DMS153 treated with DMSO at 0.1 percent for 48 hours (cell line): ENCODE results near the gene MBTD1.
"Not testable (repeated sequence)": the region's sequence is repeated elsewhere in the genome, so short reads cannot be mapped to it uniquely, and the experiment has no call there.

Source experiments
- DNase-seq: peaks from one replicate; lab custom pipeline; 2025; ENCODE audit not compliant: unreplicated experiment; lab: John Stamatoyannopoulos, UW

The MBTD1 gene

DNA sequence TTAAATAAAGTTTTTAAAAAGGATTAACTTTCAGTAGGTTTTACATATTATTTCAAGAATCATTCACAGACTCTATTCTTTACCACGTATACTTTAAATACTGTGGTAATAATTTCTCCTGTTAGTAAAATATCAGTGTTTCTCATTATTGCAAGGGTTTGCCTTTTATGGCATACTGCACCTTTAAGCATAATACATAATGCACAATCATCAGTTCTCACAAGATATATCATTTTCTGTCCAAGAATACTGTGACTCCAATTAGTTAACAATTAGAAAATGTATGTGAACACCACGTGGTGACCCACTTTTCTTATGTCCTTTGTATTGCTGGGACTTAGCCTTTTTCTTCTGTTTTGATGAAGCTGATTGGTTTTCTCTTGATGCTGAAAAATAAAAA is 68.0 kb downstream of the MBTD1 start:
- no peak for DNase-seq

DNA sequence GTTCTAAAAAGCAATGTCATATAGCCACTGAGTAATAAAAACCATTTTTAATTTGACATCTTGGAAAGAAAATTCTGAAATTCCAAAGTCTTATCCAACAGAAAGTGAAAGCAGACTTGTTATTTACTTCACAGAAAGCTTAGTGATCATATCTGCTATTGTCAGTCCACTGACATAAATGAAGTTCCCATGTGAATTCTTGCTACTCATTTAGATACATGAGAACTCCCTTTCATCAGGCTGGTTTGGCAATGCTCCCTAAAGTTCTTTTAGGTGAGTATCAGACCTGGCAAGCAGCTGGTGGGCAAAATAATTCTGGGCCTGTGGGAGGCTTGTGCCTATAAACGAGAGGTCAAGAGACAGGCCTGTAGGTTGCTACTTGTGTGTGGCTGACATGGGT is 70.2 kb downstream of the MBTD1 start:
- no peak for DNase-seq

GRCh38 chr17:51189162-51189561 is 70.7 kb downstream of the MBTD1 start:
- DNase-seq = no peak

DNA sequence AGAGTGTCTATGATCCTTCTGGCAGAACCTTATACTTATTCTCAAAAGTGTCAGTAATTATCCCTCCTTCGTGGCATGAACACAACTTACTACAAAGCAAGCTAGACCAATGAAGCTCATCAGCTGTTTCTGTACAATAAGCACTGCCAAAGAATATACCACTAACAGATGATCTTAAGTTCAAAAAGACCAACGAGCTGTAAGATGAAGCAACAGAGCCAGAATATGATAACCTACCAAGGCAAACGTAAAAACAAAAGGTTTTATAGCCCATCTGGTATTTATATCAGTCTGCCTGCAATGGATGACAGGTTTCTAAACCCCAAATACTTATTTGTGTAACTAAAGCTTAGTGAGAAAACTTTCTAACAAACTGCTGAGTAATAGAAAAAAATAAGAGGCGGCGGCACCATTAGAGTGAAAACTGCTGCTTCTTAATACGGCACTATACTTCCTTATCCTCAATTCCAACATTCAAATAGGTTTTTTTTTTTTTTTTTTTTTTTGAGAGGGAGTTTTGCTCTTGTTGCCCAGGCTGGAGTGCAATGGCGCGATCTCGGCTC is 71.5 kb downstream of the MBTD1 start:
- no peak for DNase-seq

DNA sequence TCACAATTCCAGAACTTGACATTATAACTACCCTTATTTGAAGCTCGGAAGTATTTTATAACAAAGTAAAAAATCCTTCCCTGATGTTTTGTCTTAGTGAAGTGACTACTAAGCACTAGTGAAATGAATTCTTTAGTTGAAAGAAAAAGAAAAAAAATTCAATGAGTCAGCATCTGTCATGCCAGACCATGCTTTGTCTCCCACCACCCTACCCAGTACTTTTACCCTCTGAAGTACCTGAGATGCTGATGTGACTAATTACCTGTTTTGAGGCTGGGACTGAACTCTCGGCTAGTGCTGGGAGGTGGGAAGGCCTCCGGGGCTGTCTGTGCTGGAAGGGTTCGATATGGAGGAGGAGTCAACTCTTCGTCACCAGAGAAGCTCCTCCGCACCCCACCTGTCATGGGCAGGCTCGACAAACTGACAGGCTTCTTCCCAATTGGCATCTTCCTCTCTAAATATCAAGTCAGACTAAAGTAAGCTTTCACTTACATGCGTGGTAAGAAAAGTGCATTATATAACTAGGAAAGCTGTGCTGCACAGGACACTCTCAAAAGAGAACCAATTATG is 74.0 kb downstream of the MBTD1 start:
- DNase-seq = no peak

DNA sequence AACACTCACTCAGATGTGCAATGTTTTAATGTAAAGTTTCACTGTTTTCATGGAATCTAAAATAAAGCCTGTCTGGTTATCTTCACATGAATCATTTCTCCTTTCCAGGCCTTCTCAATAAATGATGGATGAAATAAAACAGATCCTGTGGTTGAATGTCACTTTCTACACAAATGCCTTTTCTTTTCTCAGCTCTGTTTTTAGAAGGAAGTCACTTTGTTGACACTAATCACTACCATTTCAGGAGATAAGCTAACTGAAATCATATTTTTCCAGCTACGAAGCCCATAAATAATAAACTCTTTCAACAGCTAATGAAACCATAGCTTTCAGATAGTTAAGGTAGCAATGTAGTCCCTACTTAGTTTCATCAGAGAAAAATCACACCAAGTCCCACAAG is 75.7 kb downstream of the MBTD1 start:
- DNase-seq = no peak

- DNase-seq = no peak
Measured at GRCh38 chr17:51180486-51180885, 79.4 kb downstream of the MBTD1 start.

DNA sequence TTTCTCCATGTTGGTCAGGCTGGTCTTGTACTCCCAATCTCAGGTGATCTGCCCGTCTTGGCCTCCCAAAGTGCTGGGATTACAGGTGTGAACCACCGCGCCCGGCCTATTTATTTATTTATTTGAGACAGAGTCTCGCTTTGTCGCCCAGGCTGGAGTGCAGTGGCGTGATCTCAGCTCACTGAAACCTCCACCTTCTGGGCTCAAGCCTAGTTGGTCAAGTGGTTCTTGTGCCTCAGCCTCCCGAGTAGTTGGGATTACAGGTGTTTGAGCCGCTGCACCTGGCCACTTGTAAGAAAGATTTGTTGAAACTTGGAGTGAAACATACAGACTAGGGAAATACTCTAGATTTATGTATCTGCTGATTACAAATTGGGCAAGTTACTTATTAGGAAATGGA is 87.8 kb downstream of the MBTD1 start:
- DNase-seq = not testable (repeated sequence)

GRCh38 chr17:51170736-51171135 is 89.1 kb downstream of the MBTD1 start:
- DNase-seq = no peak

GRCh38 chr17:51169340-51169739 is 90.5 kb downstream of the MBTD1 start:
- no peak for DNase-seq

GRCh38 chr17:51166987-51167931 is 92.6 kb downstream of the MBTD1 start:
- DNase-seq = no peak

DNA sequence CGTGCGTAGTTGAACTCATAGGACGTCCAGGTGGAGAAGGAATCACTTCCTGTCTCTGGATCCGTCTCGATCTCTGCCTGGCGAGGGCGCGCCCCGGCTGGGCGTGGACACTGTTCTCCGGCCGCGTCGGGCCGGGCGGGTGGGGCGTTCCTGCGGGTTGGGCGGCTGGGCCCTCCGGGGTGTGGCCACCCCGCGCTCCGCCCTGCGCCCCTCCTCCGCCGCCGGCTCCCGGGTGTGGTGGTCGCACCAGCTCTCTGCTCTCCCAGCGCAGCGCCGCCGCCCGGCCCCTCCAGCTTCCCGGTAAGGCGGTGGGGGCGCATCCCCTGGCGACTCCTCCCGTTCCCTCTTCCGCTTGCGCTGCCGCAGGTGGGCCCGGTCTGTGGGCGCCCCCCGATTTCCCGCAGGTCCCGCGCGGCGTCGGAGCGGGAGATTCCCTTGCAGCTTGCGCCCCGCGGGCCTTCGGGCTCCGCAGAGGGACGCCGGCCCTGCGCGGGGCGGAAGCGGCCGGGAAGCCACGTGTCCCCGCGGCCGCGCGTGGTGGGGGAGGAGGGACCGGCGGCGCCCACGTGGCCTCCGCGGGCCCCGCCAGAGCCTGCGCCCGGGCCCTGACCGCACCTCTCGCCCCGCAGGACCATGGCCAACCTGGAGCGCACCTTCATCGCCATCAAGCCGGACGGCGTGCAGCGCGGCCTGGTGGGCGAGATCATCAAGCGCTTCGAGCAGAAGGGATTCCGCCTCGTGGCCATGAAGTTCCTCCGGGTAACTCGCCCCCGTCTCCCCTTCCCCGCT is 93.5 kb downstream of the MBTD1 start, which contains the start of gene NME2:
NME2 (plus strand) TSS at position 214 of the 789 bp plus-strand sequence; CDS start at position 634, 420 bp downstream.
- peak; percentile 55 for DNase-seq

- DNase-seq = no peak
Measured at GRCh38 chr17:51165680-51166197, 94.1 kb downstream of the MBTD1 start.

- no peak for DNase-seq
Measured at GRCh38 chr17:51164911-51165679, 94.8 kb downstream of the MBTD1 start.

GRCh38 chr17:51161541-51161940 is 98.3 kb downstream of the MBTD1 start:
- no peak for DNase-seq

DNA sequence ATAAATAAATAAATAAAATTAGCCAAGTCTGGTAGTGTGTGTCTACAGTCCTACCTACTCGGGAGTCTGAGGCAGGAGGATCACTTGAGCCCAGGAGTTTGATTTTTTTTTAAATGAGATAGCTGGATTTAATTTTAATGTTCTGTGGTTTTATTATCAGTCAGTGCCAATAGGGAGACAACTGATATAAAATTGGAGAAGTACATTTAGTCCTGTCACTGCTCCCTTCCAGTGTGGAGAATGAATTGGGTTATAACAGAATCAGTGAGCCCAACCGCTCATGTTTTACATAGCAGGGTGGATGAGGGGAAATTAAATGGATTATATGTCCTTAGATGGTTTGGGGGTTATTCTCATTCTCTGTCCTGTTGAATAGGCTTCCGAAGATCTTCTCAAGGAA is 100.2 kb downstream of the MBTD1 start:
- no peak for DNase-seq

DNA sequence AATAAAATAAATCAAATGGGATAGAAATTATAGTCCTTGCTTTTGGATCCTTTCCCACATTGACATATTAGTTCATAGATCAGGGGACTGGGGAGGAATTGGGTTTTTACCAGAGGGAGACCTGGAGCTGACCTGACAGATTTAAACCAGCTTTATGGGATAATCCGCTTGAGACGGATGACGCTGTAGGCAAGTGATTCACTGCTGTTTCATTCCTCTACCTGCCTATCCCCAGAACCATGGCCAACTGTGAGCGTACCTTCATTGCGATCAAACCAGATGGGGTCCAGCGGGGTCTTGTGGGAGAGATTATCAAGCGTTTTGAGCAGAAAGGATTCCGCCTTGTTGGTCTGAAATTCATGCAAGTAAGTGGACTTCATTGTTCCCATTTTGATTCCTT is 104.4 kb downstream of the MBTD1 start:
- no peak for DNase-seq

DNA sequence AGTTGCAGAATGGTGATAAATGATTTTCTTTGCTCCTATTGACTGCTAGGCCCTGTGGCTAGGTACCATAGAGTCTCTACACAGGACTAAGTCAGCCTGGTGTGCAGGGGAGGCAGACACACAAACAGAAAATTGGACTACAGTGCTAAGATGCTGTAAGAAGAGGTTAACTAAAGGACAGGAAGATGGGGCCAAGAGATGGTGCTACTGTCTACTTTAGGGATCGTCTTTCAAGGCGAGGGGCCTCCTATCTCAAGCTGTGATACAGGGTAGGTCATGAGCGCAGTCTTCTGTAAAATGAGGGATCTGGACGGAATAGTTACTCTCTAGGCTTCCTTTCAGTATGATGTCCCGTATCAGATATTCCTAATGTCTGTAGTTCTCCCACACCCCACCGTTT is 105.7 kb downstream of the MBTD1 start:
- no peak for DNase-seq

DNA sequence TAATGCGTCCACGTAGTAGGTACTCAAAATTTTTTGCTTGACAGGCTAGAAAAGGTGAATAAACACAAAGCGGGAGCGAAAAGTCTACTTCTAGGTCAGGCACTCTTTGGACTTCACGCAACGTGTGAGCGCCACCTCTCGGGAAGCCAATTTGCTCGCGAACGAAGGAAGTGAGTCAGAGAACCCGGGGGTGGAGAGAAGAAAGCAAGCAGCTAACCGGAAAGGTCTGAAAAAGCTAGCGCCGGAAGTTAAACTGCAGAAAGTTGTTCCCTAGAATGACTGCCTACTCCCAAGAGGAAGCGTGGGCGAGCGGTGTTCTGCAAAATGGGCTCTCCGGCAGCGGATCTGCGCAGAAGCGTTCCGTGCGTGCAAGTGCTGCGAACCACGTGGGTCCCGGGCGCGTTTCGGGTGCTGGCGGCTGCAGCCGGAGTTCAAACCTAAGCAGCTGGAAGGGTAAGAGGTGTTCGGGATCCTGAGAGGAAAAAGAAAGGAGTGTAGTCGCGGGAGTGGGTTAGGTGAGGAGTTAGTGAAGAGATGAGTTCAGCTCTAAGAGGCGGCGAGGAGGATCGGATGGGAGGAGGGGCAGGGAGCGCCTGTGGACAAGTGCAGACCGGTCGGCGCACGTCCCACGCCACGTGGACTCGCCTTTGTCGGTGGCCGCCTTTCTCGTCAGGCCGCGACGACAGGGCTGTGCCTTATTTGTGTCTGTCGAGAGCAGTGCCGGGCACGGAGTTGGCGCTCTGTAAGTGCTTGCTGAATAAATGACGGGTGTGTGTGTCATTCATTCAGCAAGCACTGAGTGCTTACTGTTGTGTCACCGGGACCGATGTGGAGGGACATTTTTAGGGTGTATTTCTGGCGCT is 106.4 kb downstream of the MBTD1 start, which contains the start of gene NME1:
NME1 (plus strand) TSS at position 350 of the 863 bp plus-strand sequence. CDS start 2,096 bp downstream, outside the sequence.
- DNase-seq = peak; percentile 99
